ENCODE data around the gene KLHL28. TPM values are rescaled to one million over a fixed set of nuclear protein-coding genes. Genes with fewer than 3 reads are reported as not detected.
A peak's percentile ranks its signal among the peaks of the same experiment; 100 is the strongest.

The KLHL28 gene
- total RNA-seq, 1 donor from 2014 or later, result 18.5 TPM

- intact Hi-C loops (cut with DNase I), result no loop called here
- no peak for TF ChIP-seq CTCF (IDR thresholded peaks at IDR 0.05)
These were observed 46.9 kb downstream of the KLHL28 start for GRCh38 chr14:44914849-44915248.

GRCh38 chr14:44912041-44912869 is 49.5 kb downstream of the KLHL28 start:
- no peaks in the 10 kb centered on the region for H3K9me3 ChIP-seq
- peak overlapping the region; percentile 58 for H3K4me3 ChIP-seq
- H3K36me3 ChIP-seq, result no peaks in the 10 kb centered on the region
- no peak for DNase-seq
- no peak overlapping the region for H3K27ac ChIP-seq
- H3K27me3 ChIP-seq (ENCODE audit: low read depth), result peaks cover 16% of the 10 kb centered on the region
- intact Hi-C loops (cut with DNase I), result no loop called here
- peak; percentile 59 to 62 for ATAC-seq
- no peak for TF ChIP-seq CTCF (IDR thresholded peaks at IDR 0.05)
- peaks cover 4% of the 10 kb centered on the region for H3K4me1 ChIP-seq

More at GRCh38 chr14:44914849-44915248, 46.9 kb downstream of the KLHL28 start:
- Histone ChIP-seq H3K27me3 (ENCODE audit: low read depth) (peaks cover 16% of the 10 kb centered on the region), H3K4me3 (no peak overlapping the region), H3K4me1 (peaks cover 4% of the 10 kb centered on the region), H3K36me3 (no peaks in the 10 kb centered on the region), H3K9me3 (no peaks in the 10 kb centered on the region), H3K27ac (no peak overlapping the region)
- ATAC-seq, result peak; percentile 25 to 32
- no peak for DNase-seq

GRCh38 chr14:44910821-44911220 is 50.9 kb downstream of the KLHL28 start:
- Histone ChIP-seq H3K27me3 (ENCODE audit: low read depth) (peaks cover 16% of the 10 kb centered on the region), H3K27ac (no peak overlapping the region), H3K9me3 (no peaks in the 10 kb centered on the region), H3K36me3 (peaks cover 1% of the 10 kb centered on the region), H3K4me1 (peaks cover 4% of the 10 kb centered on the region), H3K4me3 (no peak overlapping the region)
- no peak for TF ChIP-seq CTCF (IDR thresholded peaks at IDR 0.05)
- DNase-seq (no peak), ATAC-seq (no peak)
- intact Hi-C loops (cut with DNase I), result no loop called here

GRCh38 chr14:44901696-44902095 is 60.1 kb downstream of the KLHL28 start:
- no peak for TF ChIP-seq CTCF (IDR thresholded peaks at IDR 0.05)

GRCh38 chr14:44898551-44898950 is 63.2 kb downstream of the KLHL28 start:
- peaks cover 10% of the 10 kb centered on the region for H3K36me3 ChIP-seq
- no peak for TF ChIP-seq CTCF (IDR thresholded peaks at IDR 0.05)
- peak overlapping the region; percentile 84 for H3K4me3 ChIP-seq
- H3K9me3 ChIP-seq, result no peaks in the 10 kb centered on the region
- intact Hi-C loops (cut with DNase I), result no loop called here
- no peaks in the 10 kb centered on the region for H3K27me3 ChIP-seq (ENCODE audit: low read depth)
- ATAC-seq, result no peak
- peak overlapping the region; percentile 99 for H3K27ac ChIP-seq
- DNase-seq, result no peak
- H3K4me1 ChIP-seq, result peaks cover 14% of the 10 kb centered on the region

More at GRCh38 chr14:44901696-44902095, 60.1 kb downstream of the KLHL28 start:
- Histone ChIP-seq H3K9me3 (no peaks in the 10 kb centered on the region), H3K4me1 (peaks cover 14% of the 10 kb centered on the region), H3K27ac (no peak overlapping the region), H3K4me3 (no peak overlapping the region), H3K27me3 (ENCODE audit: low read depth) (no peaks in the 10 kb centered on the region), H3K36me3 (peaks cover 31% of the 10 kb centered on the region)
- ATAC-seq, result no peak
- DNase-seq, result no peak
- intact Hi-C loops (cut with DNase I), result no loop called here
